Measurements from ENCODE around the gene SPSB2. TPM values are rescaled to one million over a fixed set of nuclear protein-coding genes. Genes with fewer than 3 reads are reported as not detected.

SPSB2 gene
- total and polyA plus RNA-seq, 2 donors (not counting 1 experiment from before 2014, with no cell fraction given), result 9.4 to 16.0 TPM

DNA sequence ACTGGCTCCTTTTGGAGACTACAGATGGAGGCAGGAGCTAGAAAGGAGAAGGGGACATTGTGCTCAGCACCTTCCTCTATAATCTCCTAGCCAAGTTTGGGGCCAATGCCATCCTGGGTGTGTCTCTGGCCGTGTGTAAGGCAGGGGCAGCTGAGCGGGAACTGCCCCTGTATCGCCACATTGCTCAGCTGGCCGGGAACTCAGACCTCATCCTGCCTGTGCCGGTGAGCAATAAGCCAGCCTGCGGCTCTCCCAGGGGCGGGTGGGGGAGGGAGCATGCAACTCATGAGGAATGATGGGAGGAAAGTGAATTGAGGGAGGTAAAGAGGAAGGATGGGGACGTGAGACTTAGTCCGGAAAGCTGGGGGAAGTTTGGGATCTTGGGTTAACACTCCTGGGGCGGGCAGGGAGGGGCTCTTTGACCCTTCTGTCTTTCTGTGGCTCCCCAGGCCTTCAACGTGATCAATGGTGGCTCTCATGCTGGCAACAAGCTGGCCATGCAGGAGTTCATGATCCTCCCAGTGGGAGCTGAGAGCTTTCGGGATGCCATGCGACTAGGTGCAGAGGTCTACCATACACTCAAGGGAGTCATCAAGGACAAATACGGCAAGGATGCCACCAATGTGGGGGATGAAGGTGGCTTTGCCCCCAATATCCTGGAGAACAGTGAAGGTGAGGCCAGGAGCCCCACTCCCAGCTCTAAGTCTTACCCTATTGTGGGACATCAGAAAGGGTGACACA is 44.6 kb upstream of the SPSB2 start:
- ATAC-seq (ENCODE audit: low read depth) (no peak), DNase-seq (no peak)
- H3K9me3 ChIP-seq (ENCODE audit: control extremely low read depth in 1 of 3, control insufficient read depth in 2 of 3, insufficient read depth in 1 of 3, low read length in 2 of 3), result peaks cover 0 to 3% (median 0%) of the 10 kb centered on the region in 3 donors
- H3K9ac ChIP-seq (ENCODE audit: low read length), result no peak overlapping the region
- POLR2A ChIA-PET, result interaction anchor here (0.5 kb wide), 1 partner anchor 213 kb away, joined by 4 read pairs; no protein-coding TSS in a partner anchor
- H3K27me3 ChIP-seq (replicated peaks in 1 of 4; ENCODE audit: control extremely low read depth in 1 of 4, control insufficient read depth in 3 of 4, insufficient read depth in 4 of 4, low read length in 3 of 4), result peaks cover 0 to 10% (median 1%) of the 10 kb centered on the region in 4 experiments
- H4K20me1 ChIP-seq (ENCODE audit: control insufficient read depth, insufficient read depth, low read length, poor library complexity, severe bottlenecking), result no peaks in the 10 kb centered on the region
- H3K36me3 ChIP-seq (replicated peaks in 1 of 2; ENCODE audit: control extremely low read depth in 1 of 2, control insufficient read depth in 1 of 2, extremely low read depth in 1 of 2, insufficient read depth in 2 of 2, low read length in 1 of 2), result peaks cover 0 to 4% of the 10 kb centered on the region in 2 experiments
- no peaks in the 10 kb centered on the region for H3K79me2 ChIP-seq (ENCODE audit: control insufficient read depth, insufficient read depth, low read length)
- intact Hi-C loops (cut with micrococcal nuclease), result no loop called here
- no peak overlapping the region for H3K27ac ChIP-seq (ENCODE audit: low read length in 2 of 2)
- H3K4me3 Mint-ChIP-seq, result no peak overlapping the region
- 88% methylated on average over 11 of the region's 14 CpGs for WGBS (ENCODE audit: insufficient coverage)
- H3K4me1 Mint-ChIP-seq, result peaks cover 39% of the 10 kb centered on the region
- no peak overlapping the region for H3K4me2 ChIP-seq (replicated peaks; ENCODE audit: low read depth, low read length, poor library complexity, severe bottlenecking)
- CTCF ChIA-PET, result interaction anchor here (1.3 kb wide), 1 partner anchor 10 kb away, joined by 3 read pairs; no protein-coding TSS in a partner anchor
- no peaks in the 10 kb centered on the region for H3K9me3 Mint-ChIP-seq (ENCODE audit: insufficient read depth)
- no peak overlapping the region for H3K4me3 ChIP-seq (ENCODE audit: control extremely low read depth in 1 of 5, extremely low read depth in 1 of 5, insufficient read depth in 1 of 5, low read depth in 2 of 5, low read length in 4 of 5)
- H3K4me1 ChIP-seq (ENCODE audit: control insufficient read depth in 2 of 2, insufficient read depth in 2 of 2, low read length in 2 of 2), result peaks cover 24 to 35% of the 10 kb centered on the region in 2 donors
- TF ChIP-seq, protein P1, sequence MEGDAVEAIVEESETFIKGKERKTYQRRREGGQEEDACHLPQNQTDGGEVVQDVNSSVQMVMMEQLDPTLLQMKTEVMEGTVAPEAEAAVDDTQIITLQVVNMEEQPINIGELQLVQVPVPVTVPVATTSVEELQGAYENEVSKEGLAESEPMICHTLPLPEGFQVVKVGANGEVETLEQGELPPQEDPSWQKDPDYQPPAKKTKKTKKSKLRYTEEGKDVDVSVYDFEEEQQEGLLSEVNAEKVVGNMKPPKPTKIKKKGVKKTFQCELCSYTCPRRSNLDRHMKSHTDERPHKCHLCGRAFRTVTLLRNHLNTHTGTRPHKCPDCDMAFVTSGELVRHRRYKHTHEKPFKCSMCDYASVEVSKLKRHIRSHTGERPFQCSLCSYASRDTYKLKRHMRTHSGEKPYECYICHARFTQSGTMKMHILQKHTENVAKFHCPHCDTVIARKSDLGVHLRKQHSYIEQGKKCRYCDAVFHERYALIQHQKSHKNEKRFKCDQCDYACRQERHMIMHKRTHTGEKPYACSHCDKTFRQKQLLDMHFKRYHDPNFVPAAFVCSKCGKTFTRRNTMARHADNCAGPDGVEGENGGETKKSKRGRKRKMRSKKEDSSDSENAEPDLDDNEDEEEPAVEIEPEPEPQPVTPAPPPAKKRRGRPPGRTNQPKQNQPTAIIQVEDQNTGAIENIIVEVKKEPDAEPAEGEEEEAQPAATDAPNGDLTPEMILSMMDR (IDR thresholded peaks at IDR 0.05), result no peak
- TF ChIP-seq EZH2 (IDR thresholded peaks at IDR 0.05; ENCODE audit: borderline replicate concordance, insufficient read depth, low read depth, low read length, poor library complexity, severe bottlenecking), result no peak
- no peaks in the 10 kb centered on the region for H3K27me3 Mint-ChIP-seq
- no peak overlapping the region for H3K27ac Mint-ChIP-seq
- no peak overlapping the region for H2AFZ ChIP-seq (ENCODE audit: insufficient read depth, low read depth, low read length, poor library complexity, severe bottlenecking)

Measured in B cell (primary cell).